HepG2 (cell line): ENCODE results near the gene VWA3B. TPM values are rescaled to one million over a fixed set of nuclear protein-coding genes. Genes with fewer than 3 reads are reported as not detected.

ENCODE experiments used
- ATAC-seq: fragments of 200-7000 bp; cut with Tn5 transposase; 3 replicates; pipeline ENCODE4 v1.9.1; 2020; ENCODE audit warnings: mild to moderate bottlenecking, moderate library complexity
- BruUV-seq: library from RNA; stranded (reverse); fragments of 400-500 nt; replicated peaks from 2 replicates; lab custom pipeline; 2021; lab: Mats Ljungman, UMichigan
- CTCF ChIA-PET: fragments of 300-600 bp; formaldehyde crosslinking; extraction: SDS; loops from one replicate; lab custom pipeline; 2021; ENCODE audit warnings: low total read pairs, inconsistent platforms, low intra/inter-chr PET ratio; lab: Yijun Ruan, JAX
- POLR2A ChIA-PET: fragments of 350-600 bp; sonication (Branson Sonifier 250); formaldehyde crosslinking; loops from one replicate; lab custom pipeline; 2020; ENCODE audit warnings: antibody characterized with exemption, inconsistent platforms; lab: Yijun Ruan, JAX
- DNase-seq: peaks from one replicate; pipeline ENCODE4 v3.0.0-alpha.2; 2015; ENCODE audit warnings: low spot score
- FAIRE-seq: peaks from 3 replicates; lab custom pipeline; 2011; peaks lifted over from hg19 to GRCh38; lab: Jason Lieb, UNC
- H2AFZ ChIP-seq: one replicate; pipeline ENCODE4 v1.6.1; 2011; ENCODE audit warnings: low read length, inconsistent platforms
- H3K27ac ChIP-seq: fragments of 300-600 bp; 3 replicates; pipeline ENCODE4 v1.8.0; 2011; ENCODE audit warnings: mixed run types, mild to moderate bottlenecking, mixed read lengths, low read length, inconsistent platforms; ENCODE audit not compliant: insufficient read depth; ENCODE audit errors: extremely low read length
- H3K27me3 ChIP-seq, 2 experiments: fragments of 200-600 bp in 1 of 2; 2 replicates in 1 of 2; 3 replicates in 1 of 2; pipeline versions ENCODE4 v1.6.0 to v1.8.0; 2011; ENCODE audit warnings: low read length in 2 of 2, mild to moderate bottlenecking in 2 of 2, moderate library complexity in 2 of 2, inconsistent platforms in 1 of 2; ENCODE audit not compliant: insufficient read depth in 2 of 2, control insufficient read depth in 1 of 2
- H3K36me3 ChIP-seq, 2 experiments: fragments of 200-600 bp in 1 of 2; replicated peaks in 1 of 2; 2 replicates in 1 of 2; 3 replicates in 1 of 2; pipeline versions ENCODE4 v1.5.1 to v1.8.0; 2011; ENCODE audit warnings: low read length in 2 of 2, inconsistent platforms in 1 of 2; ENCODE audit not compliant: insufficient read depth in 2 of 2, control insufficient read depth in 1 of 2
- H3K4me1 ChIP-seq: 2 replicates; pipeline ENCODE4 v1.5.1; 2012; ENCODE audit warnings: low read length, inconsistent platforms; ENCODE audit not compliant: insufficient read depth
- H3K4me2 ChIP-seq: 2 replicates; pipeline ENCODE4 v1.6.0; 2011; ENCODE audit warnings: low read depth, low read length, inconsistent platforms
- H3K4me3 ChIP-seq, 3 experiments: fragments of 200-600 bp in 1 of 3; sonication (generic), shearing (Covaris generic) in 1 of 3; replicated peaks in 1 of 3; 2 replicates each; pipeline ENCODE4 v1.5.1; 2011 to 2016; ENCODE audit warnings: low read length in 3 of 3, inconsistent platforms in 2 of 3, low read depth in 2 of 3, mild to moderate bottlenecking in 2 of 3, control low read depth in 1 of 3, mixed read lengths in 1 of 3; ENCODE audit not compliant: insufficient read depth in 1 of 3
- H3K79me2 ChIP-seq: one replicate; pipeline ENCODE4 v1.6.1; 2011; ENCODE audit warnings: low read length, inconsistent platforms; ENCODE audit not compliant: insufficient read depth
- H3K9ac ChIP-seq: 2 replicates; pipeline ENCODE4 v1.6.0; 2011; ENCODE audit warnings: mild to moderate bottlenecking, low read depth, low read length, inconsistent platforms; ENCODE audit not compliant: insufficient read depth
- H3K9me3 ChIP-seq: 2 replicates; pipeline ENCODE4 v1.5.1; 2012; ENCODE audit warnings: mild to moderate bottlenecking, low read length
- H4K20me1 ChIP-seq: 2 replicates; pipeline ENCODE4 v1.6.0; 2011; ENCODE audit warnings: inconsistent platforms, mild to moderate bottlenecking, low read length, moderate library complexity; ENCODE audit not compliant: insufficient read depth
- ESRRA ChIP-seq: sonication (generic); formaldehyde crosslinking; IDR thresholded peaks from 2 replicates; pipeline ENCODE4 v1.5.1; 2020; ENCODE audit warnings: mild to moderate bottlenecking, low read depth, missing genetic modification reagents
- FLYWCH1 ChIP-seq: sonication (generic); formaldehyde crosslinking; IDR thresholded peaks from 2 replicates; pipeline ENCODE4 v1.8.1; 2023; ENCODE audit warnings: mild to moderate bottlenecking, missing genetic modification reagents
- NCOA2 ChIP-seq: sonication (generic); formaldehyde crosslinking; IDR thresholded peaks from 2 replicates; pipeline ENCODE4 v1.8.0; 2022; ENCODE audit warnings: inconsistent platforms
- NFE2L2 ChIP-seq: fragments of 150-350 bp; IDR thresholded peaks from 2 replicates; pipeline ENCODE4 v1.6.1; 2014; ENCODE audit warnings: low read length
- RBM39 ChIP-seq: fragments of 200-400 bp; formaldehyde crosslinking; IDR thresholded peaks from one replicate; pipeline ENCODE4 v1.6.1; 2018; ENCODE audit warnings: antibody characterized with exemption, mild to moderate bottlenecking, low read depth, low read length; ENCODE audit not compliant: poor library complexity, severe bottlenecking
- RCOR2 ChIP-seq: IDR thresholded peaks from 2 replicates; pipeline ENCODE4 v1.6.1; 2016; ENCODE audit warnings: missing biosample characterization, missing genetic modification reagents
- SMYD3 ChIP-seq: sonication (generic); formaldehyde crosslinking; IDR thresholded peaks from 2 replicates; pipeline ENCODE4 v1.8.1; 2023; ENCODE audit warnings: mild to moderate bottlenecking, missing genetic modification reagents
- TP53 ChIP-seq: sonication (generic); formaldehyde crosslinking; conservative IDR thresholded peaks from 2 replicates; pipeline ENCODE4 v1.4.0; 2020; ENCODE audit warnings: missing genetic modification reagents
- WIZ ChIP-seq: sonication (generic); formaldehyde crosslinking; IDR thresholded peaks from 2 replicates; pipeline ENCODE4 v1.5.1; 2020; ENCODE audit warnings: mild to moderate bottlenecking, missing genetic modification reagents
- ZFP62 ChIP-seq: sonication (generic); formaldehyde crosslinking; IDR thresholded peaks from 2 replicates; pipeline ENCODE4 v1.4.0; 2020; ENCODE audit warnings: missing genetic modification reagents
- ZNF382 ChIP-seq: sonication (generic); formaldehyde crosslinking; IDR thresholded peaks from 2 replicates; pipeline ENCODE4 v1.5.0; 2020; ENCODE audit warnings: missing genetic modification reagents, mild to moderate bottlenecking, borderline replicate concordance
- ZNF589 ChIP-seq: sonication (generic); formaldehyde crosslinking; conservative IDR thresholded peaks from 2 replicates; pipeline ENCODE4 v1.8.0; 2022; ENCODE audit warnings: mild to moderate bottlenecking, moderate library complexity, missing genetic modification reagents
- ZNF766 ChIP-seq: sonication (generic); formaldehyde crosslinking; IDR thresholded peaks from 2 replicates; pipeline ENCODE4 v1.5.0; 2020; ENCODE audit warnings: missing genetic modification reagents, borderline replicate concordance
- ZNF781 ChIP-seq: sonication (generic); formaldehyde crosslinking; IDR thresholded peaks from 2 replicates; pipeline ENCODE4 v1.5.1; 2020; ENCODE audit warnings: borderline replicate concordance, mild to moderate bottlenecking, missing genetic modification reagents; ENCODE audit errors: not compliant biosample characterization
- ZNF792 ChIP-seq: IDR thresholded peaks from 2 replicates; pipeline ENCODE4 v1.6.1; 2016
- WGBS: methylation state at CpG from one replicate; pipeline ENCODE4 v1.1.6; 2017; ENCODE audit warnings: low lambda C conversion rate; 5-methylcytosine and 5-hydroxymethylcytosine counted together
- in situ Hi-C: cut with HindIII; loops from 2 replicates; pipeline ENCODE4 v1.10.0; 2017; ENCODE audit warnings: low pct_unique_long_range_greater_than_20kb; ENCODE audit not compliant: extremely low pct_ligation_motif_present
- intact Hi-C: fragments of 100-400 bp; cut with micrococcal nuclease; formaldehyde crosslinking; loops from one replicate; pipeline ENCODE4 v1.10.0; 2022; ENCODE audit not compliant: unreplicated experiment
- polyA plus RNA-seq, 8 experiments: library from polyadenylated mRNA; depleted of rRNA in 3 of 8; stranded (reverse) in 7 of 8; unstranded in 1 of 8; fragments of >200 nt; fragmentation: Illumina TruSeq in 4 of 8; extraction: Trizol in 4 of 8; gene quantifications; 2 replicates each; pipeline versions ENCODE4 v1.2.1 to v1.2.3, GENCODE V29; 2011 to 2016; ENCODE audit warnings: low read depth in 4 of 8, missing spikeins in 1 of 8, mixed read lengths in 1 of 8; ENCODE audit not compliant: insufficient read depth in 1 of 8
- total RNA-seq, 5 experiments: library from RNA; depleted of rRNA; stranded (reverse); fragments of >200 nt; fragmentation: Illumina TruSeq; extraction: Trizol; gene quantifications; 2 replicates each; pipeline ENCODE4 v1.2.3, GENCODE V29; 2016; ENCODE audit warnings: low read depth in 1 of 5
- TF ChIP-seq, protein P1 (sequence below): sonication (generic); formaldehyde crosslinking; IDR thresholded peaks from 2 replicates; pipeline ENCODE4 v1.8.1; 2023; ENCODE audit warnings: missing genetic modification reagents, mild to moderate bottlenecking, borderline replicate concordance
- TF ChIP-seq, protein P2 (sequence below), 2 experiments: sonication (generic) in 1 of 2; formaldehyde crosslinking in 1 of 2; IDR thresholded peaks; 2 replicates each; pipeline versions ENCODE4 v1.4.0 to v1.6.1; 2018 to 2020; ENCODE audit warnings: missing genetic modification reagents in 2 of 2, borderline replicate concordance in 1 of 2, low read depth in 1 of 2, mild to moderate bottlenecking in 1 of 2, missing biosample characterization in 1 of 2
- TF ChIP-seq, protein P3 (sequence below): IDR thresholded peaks from 2 replicates; pipeline ENCODE4 v1.6.1; 2016; ENCODE audit warnings: mild to moderate bottlenecking
- TF ChIP-seq, protein P4 (sequence below): sonication (generic); formaldehyde crosslinking; IDR thresholded peaks from 2 replicates; pipeline ENCODE4 v1.4.0; 2020; ENCODE audit warnings: missing genetic modification reagents

VWA3B gene
- total and polyA plus RNA-seq, 2 of the 13 experiments (the other 11 are each of a cell fraction or from before 2014, with no cell fraction given) = not detected

DNA sequence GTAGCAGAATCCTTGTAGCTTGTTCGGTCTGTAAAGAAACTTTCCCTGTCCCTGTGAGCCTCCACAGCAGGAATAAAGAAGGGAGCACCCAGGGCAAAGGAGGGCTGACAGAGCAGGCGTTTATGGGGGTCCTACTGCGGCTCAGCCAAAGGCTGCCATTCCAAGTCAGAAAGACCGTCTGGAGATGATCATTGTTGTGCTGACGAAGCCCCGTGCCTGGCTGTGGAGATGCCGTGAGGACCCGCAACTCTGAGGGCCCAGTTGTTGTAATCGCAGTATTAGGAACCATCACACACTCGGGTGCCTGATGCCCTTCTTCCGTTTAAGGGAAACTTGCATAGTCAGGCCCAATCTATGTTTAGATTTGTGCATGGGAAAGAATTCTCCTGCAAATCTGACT is 16.9 kb upstream of the VWA3B start:
- Histone ChIP-seq H3K4me1 (no peaks in the 10 kb centered on the region), H3K27ac (no peak overlapping the region), H3K79me2 (no peaks in the 10 kb centered on the region), H3K27me3 (peaks cover 0 to 4% of the 10 kb centered on the region in 2 experiments; a peak in 1 of 5 replicates), H3K4me3 (no peak overlapping the region), H3K9ac (no peak overlapping the region), H2AFZ (no peak overlapping the region), H3K36me3 (no peaks in the 10 kb centered on the region), H3K4me2 (no peak overlapping the region)
- FAIRE-seq (no peak), ATAC-seq (no peak), DNase-seq (no peak)
- no TSS peak for BruUV-seq
- POLR2A ChIA-PET = no interaction called here
- CTCF ChIA-PET = no interaction called here
- no peak for TF ChIP-seq ZNF792 (CRISPR knock-in tag)
- TF ChIP-seq FLYWCH1 (CRISPR knock-in tag) = no peak
- no peak for TF ChIP-seq ZNF382 (CRISPR knock-in tag)
- TF ChIP-seq, protein P1, sequence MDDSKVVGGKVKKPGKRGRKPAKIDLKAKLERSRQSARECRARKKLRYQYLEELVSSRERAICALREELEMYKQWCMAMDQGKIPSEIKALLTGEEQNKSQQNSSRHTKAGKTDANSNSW (CRISPR knock-in tag) = no peak
- TF ChIP-seq ZNF781 (CRISPR knock-in tag) = no peak
- TF ChIP-seq, protein P2, sequence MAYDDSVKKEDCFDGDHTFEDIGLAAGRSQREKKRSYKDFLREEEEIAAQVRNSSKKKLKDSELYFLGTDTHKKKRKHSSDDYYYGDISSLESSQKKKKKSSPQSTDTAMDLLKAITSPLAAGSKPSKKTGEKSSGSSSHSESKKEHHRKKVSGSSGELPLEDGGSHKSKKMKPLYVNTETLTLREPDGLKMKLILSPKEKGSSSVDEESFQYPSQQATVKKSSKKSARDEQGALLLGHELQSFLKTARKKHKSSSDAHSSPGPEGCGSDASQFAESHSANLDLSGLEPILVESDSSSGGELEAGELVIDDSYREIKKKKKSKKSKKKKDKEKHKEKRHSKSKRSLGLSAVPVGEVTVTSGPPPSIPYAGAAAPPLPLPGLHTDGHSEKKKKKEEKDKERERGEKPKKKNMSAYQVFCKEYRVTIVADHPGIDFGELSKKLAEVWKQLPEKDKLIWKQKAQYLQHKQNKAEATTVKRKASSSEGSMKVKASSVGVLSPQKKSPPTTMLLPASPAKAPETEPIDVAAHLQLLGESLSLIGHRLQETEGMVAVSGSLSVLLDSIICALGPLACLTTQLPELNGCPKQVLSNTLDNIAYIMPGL (CRISPR knock-in tag; IDR thresholded peaks at IDR 0.05; ENCODE audit: borderline replicate concordance in 1 of 2, low read depth in 1 of 2) = no peak
- no peak for TF ChIP-seq NCOA2
- TF ChIP-seq, protein P3, sequence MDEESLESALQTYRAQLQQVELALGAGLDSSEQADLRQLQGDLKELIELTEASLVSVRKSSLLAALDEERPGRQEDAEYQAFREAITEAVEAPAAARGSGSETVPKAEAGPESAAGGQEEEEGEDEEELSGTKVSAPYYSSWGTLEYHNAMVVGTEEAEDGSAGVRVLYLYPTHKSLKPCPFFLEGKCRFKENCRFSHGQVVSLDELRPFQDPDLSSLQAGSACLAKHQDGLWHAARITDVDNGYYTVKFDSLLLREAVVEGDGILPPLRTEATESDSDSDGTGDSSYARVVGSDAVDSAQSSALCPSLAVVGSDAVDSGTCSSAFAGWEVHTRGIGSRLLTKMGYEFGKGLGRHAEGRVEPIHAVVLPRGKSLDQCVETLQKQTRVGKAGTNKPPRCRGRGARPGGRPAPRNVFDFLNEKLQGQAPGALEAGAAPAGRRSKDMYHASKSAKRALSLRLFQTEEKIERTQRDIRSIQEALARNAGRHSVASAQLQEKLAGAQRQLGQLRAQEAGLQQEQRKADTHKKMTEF (CRISPR knock-in tag) = no peak
- TF ChIP-seq ZNF589 = no peak
- TF ChIP-seq ZFP62 (CRISPR knock-in tag) = no peak
- no peak for TF ChIP-seq RBM39
- TF ChIP-seq ZNF766 (CRISPR knock-in tag) = no peak
- TF ChIP-seq ESRRA (CRISPR knock-in tag) = no peak
- TF ChIP-seq TP53 (CRISPR knock-in tag) = no peak
- no peak for TF ChIP-seq NFE2L2
- no peak for TF ChIP-seq SMYD3 (CRISPR knock-in tag)
- no peak for TF ChIP-seq RCOR2 (CRISPR knock-in tag)
- TF ChIP-seq, protein P4, sequence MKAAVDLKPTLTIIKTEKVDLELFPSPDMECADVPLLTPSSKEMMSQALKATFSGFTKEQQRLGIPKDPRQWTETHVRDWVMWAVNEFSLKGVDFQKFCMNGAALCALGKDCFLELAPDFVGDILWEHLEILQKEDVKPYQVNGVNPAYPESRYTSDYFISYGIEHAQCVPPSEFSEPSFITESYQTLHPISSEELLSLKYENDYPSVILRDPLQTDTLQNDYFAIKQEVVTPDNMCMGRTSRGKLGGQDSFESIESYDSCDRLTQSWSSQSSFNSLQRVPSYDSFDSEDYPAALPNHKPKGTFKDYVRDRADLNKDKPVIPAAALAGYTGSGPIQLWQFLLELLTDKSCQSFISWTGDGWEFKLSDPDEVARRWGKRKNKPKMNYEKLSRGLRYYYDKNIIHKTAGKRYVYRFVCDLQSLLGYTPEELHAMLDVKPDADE (CRISPR knock-in tag) = no peak
- TF ChIP-seq WIZ (CRISPR knock-in tag) = no peak
- TF ChIP-seq, all 625 proteins: peak for 0
- in situ Hi-C loops (no loop called here), intact Hi-C loops (no loop called here)
- no peaks in the 10 kb centered on the region for H3K9me3 ChIP-seq
- H4K20me1 ChIP-seq = no peaks in the 10 kb centered on the region
- 59% methylated on average over 11 of the region's 11 CpGs for WGBS
